ENCODE measurements around the gene AZI2. TPM values are rescaled to one million over a fixed set of nuclear protein-coding genes. Genes with fewer than 3 reads are reported as not detected.

Gene AZI2
- total RNA-seq, 1 donor = 29.2 TPM

DNA sequence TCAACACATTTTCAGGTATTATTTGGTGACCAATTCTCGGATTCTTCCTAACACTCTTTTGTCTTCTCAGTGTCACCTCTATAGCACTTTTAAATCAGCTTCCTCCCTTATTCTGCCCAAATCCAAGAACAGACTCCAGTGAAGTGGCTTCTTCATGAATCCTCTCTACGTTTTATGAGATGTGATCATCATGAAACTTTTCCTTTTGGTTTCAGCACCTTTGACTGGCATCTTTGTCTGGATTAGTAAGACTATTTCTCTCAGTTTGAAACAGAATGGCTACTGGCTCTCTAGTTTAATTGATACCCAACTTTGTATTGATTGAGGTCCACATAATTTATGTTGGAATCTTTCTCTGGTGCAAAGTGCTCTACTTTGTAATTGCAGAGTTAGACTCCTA lies 61.6 kb downstream of the AZI2 start:
- Histone ChIP-seq H3K27me3 (ENCODE audit: insufficient read depth, low read length) (no peaks in the 10 kb centered on the region), H3K9me3 (ENCODE audit: low read depth, low read length) (no peaks in the 10 kb centered on the region), H3K4me3 (ENCODE audit: low read length) (no peak overlapping the region), H3K4me1 (ENCODE audit: insufficient read depth, low read length) (no peaks in the 10 kb centered on the region)

DNA sequence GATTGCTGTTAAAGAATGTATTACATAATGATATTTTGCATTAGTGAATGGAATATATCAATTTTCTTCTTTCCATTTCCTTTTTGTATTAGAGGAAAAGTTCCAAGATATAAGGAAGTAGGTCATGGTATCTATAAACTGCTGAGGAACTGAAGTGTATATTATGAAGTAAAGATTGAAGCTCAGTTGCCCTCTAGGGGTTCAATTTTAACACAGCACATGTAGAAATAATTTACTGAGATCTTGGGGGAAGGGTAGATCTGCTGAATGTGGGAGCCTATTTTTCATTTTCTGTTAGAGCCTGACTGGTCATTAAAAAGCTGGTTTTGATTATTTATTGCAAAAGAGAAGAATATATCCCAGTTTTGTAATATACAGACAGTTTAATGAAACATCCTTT lies 62.0 kb downstream of the AZI2 start:
- no peak overlapping the region for H3K4me3 ChIP-seq (ENCODE audit: low read length)
- H3K27me3 ChIP-seq (ENCODE audit: insufficient read depth, low read length) = no peaks in the 10 kb centered on the region
- no peaks in the 10 kb centered on the region for H3K4me1 ChIP-seq (ENCODE audit: insufficient read depth, low read length)
- H3K9me3 ChIP-seq (ENCODE audit: low read depth, low read length) = no peaks in the 10 kb centered on the region

DNA sequence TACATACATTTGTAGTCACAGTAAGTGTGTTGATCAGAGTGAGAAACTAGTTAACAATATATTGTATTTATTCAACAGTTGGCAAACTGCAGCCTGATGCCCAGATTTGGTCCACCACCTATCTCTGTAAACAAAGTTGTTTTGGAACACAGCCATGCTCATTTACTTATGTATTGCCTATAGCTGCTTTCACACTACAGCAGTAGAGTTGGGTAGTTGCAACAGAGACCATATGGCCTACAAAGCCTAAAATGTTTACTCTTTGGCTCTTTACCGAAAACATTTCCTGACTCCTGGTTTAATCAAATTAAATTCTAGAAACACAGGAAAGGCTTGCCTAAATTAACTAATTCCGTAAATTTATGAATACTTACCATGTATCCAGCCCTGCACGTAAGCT lies 67.8 kb downstream of the AZI2 start:
- H3K9me3 ChIP-seq (ENCODE audit: low read depth, low read length) = no peaks in the 10 kb centered on the region
- H3K4me3 ChIP-seq (ENCODE audit: low read length) = no peak overlapping the region
- no peaks in the 10 kb centered on the region for H3K27me3 ChIP-seq (ENCODE audit: insufficient read depth, low read length)
- no peaks in the 10 kb centered on the region for H3K4me1 ChIP-seq (ENCODE audit: insufficient read depth, low read length)

DNA sequence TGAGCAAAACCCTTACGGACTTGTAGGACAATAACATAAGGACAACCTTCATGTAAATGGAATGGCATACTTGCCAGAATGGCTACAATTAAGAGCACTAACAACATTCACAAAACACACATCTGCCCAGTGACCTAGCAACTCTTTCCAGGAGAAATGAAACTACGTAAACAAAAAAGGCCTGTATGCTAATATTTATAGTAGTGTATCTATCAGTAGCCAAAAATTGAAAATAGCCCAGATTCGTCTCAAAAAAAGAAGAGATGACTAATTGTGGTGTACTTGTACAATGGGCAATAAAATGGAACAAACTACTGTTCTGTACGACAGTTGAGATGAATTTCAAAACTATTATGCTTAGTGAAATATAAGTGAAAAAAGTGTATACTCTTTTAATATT lies 68.9 kb downstream of the AZI2 start:
- Histone ChIP-seq H3K4me3 (ENCODE audit: low read length) (no peak overlapping the region), H3K27me3 (ENCODE audit: insufficient read depth, low read length) (no peaks in the 10 kb centered on the region), H3K4me1 (ENCODE audit: insufficient read depth, low read length) (no peaks in the 10 kb centered on the region), H3K9me3 (ENCODE audit: low read depth, low read length) (no peaks in the 10 kb centered on the region)

DNA sequence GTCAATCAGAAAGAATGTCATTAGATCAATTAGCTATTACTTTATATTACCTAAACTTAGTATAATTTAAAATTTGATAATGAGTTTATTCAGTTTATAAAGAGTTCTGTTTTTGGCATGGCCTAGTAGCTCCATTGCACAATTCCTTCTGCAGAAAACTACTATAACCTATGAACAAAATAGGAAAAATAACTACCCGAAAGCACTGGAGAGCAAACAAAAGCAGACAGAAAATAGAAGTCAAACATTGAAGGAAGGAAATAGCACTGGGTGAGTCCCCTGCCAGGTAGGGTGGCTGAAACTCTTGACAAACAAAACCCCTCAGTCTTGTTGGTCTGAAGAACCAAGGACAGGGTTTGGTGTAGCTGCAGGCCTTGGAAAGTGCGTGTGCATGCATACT lies 69.7 kb downstream of the AZI2 start:
- peaks cover 2% of the 10 kb centered on the region for H3K9me3 ChIP-seq (ENCODE audit: low read depth, low read length)
- H3K4me3 ChIP-seq (ENCODE audit: low read length) = no peak overlapping the region
- H3K27me3 ChIP-seq (ENCODE audit: insufficient read depth, low read length) = no peaks in the 10 kb centered on the region
- H3K4me1 ChIP-seq (ENCODE audit: insufficient read depth, low read length) = no peaks in the 10 kb centered on the region

DNA sequence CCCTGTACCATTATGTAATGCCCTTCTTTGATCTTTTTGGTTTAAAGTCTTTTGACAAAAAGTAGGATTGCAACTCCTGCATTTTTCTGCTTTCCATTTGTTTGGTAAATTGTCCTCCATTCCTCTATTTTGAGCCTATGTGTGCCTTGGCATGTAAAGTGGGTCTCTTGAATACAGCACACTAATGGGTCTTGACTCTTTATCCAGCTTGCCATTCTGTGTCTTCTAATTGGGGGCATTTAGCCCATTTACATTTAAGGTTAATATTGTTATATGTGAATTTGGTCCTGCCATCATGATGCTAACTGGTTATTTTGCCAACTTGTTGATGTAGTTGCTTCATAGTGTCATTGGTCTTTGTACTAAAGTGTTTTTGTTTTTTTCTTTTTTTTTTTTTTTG lies 74.8 kb downstream of the AZI2 start:
- H3K4me1 ChIP-seq (ENCODE audit: insufficient read depth, low read length) = no peaks in the 10 kb centered on the region
- no peak overlapping the region for H3K4me3 ChIP-seq (ENCODE audit: low read length)
- H3K27me3 ChIP-seq (ENCODE audit: insufficient read depth, low read length) = no peaks in the 10 kb centered on the region
- peaks cover 19% of the 10 kb centered on the region for H3K9me3 ChIP-seq (ENCODE audit: low read depth, low read length)

Other genes with a start within 250 kb of the AZI2 start
- gene CMC1, start 107.2 kb downstream of the AZI2 start, total RNA-seq = 39.5 TPM
- gene ZCWPW2, start 103 bp downstream of the AZI2 start, total RNA-seq = not detected